Sigmoid colon (tissue), 7 donors: ENCODE results near the gene GPANK1. TPM values are rescaled to one million over a fixed set of nuclear protein-coding genes. Genes with fewer than 3 reads are reported as not detected.
"Not testable (repeated sequence)": the region's sequence is repeated elsewhere in the genome, so short reads cannot be mapped to it uniquely, and the experiment has no call there.

Experiments used
- DNase-seq: peaks from one replicate; pipeline ENCODE4 v3.0.0-alpha.2; 2019
- H3K27ac ChIP-seq, 4 donors: fragments of 200-600 bp; sonication (generic); one replicate each; pipeline ENCODE4 v1.5.1; 2016 to 2019; ENCODE audit warnings: mild to moderate bottlenecking in 1 of 4
- H3K27me3 ChIP-seq, 3 donors: fragments of 200-600 bp; sonication (generic); one replicate each; pipeline ENCODE4 v1.5.1; 2019; ENCODE audit warnings: mild to moderate bottlenecking in 1 of 3
- H3K36me3 ChIP-seq, 4 donors: fragments of 200-600 bp; sonication (generic); one replicate each; pipeline ENCODE4 v1.5.1; 2016 to 2019
- H3K4me1 ChIP-seq, 4 donors: fragments of 200-600 bp; sonication (generic); one replicate each; pipeline ENCODE4 v1.5.1; 2017 to 2019
- H3K4me3 ChIP-seq, 4 donors: fragments of 200-600 bp; sonication (generic); one replicate each; pipeline ENCODE4 v1.5.1; 2017 to 2019; ENCODE audit warnings: mild to moderate bottlenecking in 2 of 4, moderate library complexity in 1 of 4
- H3K9me3 ChIP-seq, 4 donors: fragments of 200-600 bp in 3 of 4; sonication (generic) in 3 of 4; one replicate each; pipeline versions ENCODE4 v1.5.1 to v1.6.1; 2013 to 2019
- EP300 ChIP-seq, 4 donors: sonication (generic); formaldehyde crosslinking; IDR thresholded peaks; one replicate each; pipeline ENCODE4 v1.6.1; 2017; ENCODE audit warnings: antibody characterized with exemption in 4 of 4
- POLR2A ChIP-seq, 2 donors: fragments of 450-650 bp; IDR thresholded peaks; one replicate each; pipeline ENCODE4 v1.6.1; 2016; ENCODE audit warnings: antibody characterized with exemption in 2 of 2, mild to moderate bottlenecking in 2 of 2, moderate library complexity in 2 of 2
- POLR2AphosphoS5 ChIP-seq, 4 donors: sonication (generic); formaldehyde crosslinking; IDR thresholded peaks; one replicate each; pipeline ENCODE4 v1.6.1; 2017; ENCODE audit warnings: antibody characterized with exemption in 4 of 4
- WGBS, 2 donors: extraction: QIAGEN DNeasy Blood & Tissue Kit; methylation state at CpG; one replicate each; pipeline ENCODE4 v1.1.7; 2013; 5-methylcytosine and 5-hydroxymethylcytosine counted together
- intact Hi-C: fragments of 100-400 bp; cut with DNase I; formaldehyde crosslinking; loops from one replicate; pipeline ENCODE4 v1.15.1; 2023
- polyA plus RNA-seq, 3 donors: library from polyadenylated mRNA; stranded (reverse); fragments of 200-250 nt; gene quantifications; one replicate each; pipeline ENCODE4 v1.2.3, GENCODE V29; 2013
- total RNA-seq, 4 donors: library from RNA; depleted of rRNA; stranded (reverse); fragments of >200 nt; gene quantifications; one replicate each; pipeline ENCODE4 v1.1.0, GENCODE V29; 2016
- TF ChIP-seq, protein P1 (sequence below), 4 experiments: fragments of 450-650 bp in 3 of 4; fragments of 200-600 bp in 1 of 4; IDR thresholded peaks; one replicate each; pipeline ENCODE4 v1.5.1; 2016 to 2019; ENCODE audit warnings: antibody characterized with exemption in 4 of 4, mild to moderate bottlenecking in 3 of 4, moderate library complexity in 2 of 4
- donor health status: healthy with polysubstance abuse.
- donor health status: Bipolar disorder and iron deficiency.
- donor health status: healthy.

The GPANK1 gene
- total and polyA plus RNA-seq, 7 donors = 15.3 to 29.6 (median 22.8) TPM

DNA sequence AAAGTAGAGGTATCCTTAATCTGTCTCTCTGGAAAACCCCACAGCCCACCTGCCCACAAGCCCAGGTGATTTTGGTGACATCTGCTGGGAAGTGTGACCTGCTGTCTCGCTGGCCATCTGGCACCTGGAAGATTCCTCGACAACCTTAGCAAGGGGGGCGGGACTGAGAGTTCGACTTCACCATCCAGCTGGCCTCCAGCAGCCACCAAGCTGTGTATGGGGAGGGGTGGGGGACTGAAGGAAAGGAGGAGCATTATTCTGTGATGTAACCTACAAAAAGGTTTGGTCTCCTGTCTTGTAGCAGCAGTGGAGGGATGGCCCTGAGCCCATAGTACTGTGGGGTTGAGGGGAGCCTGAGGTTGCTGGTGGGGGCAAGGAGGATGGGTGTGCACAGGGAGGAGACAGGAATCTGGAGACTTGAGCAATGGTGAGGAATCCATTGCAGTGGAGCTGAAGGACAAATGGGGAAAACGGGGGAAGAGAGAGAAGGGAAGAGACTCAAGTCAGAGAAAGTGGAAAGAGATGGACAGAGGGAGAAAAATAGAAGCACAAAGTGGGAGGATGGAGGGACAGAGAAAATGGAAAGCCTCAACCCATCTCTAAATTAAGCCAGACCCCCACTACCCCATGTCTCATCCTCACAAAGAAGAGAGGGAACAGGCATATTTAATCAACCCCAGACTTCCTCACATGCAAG lies 45.9 kb upstream of the GPANK1 start:
- Histone ChIP-seq H3K36me3 (no peaks in the 10 kb centered on the region), H3K4me3 (no peak overlapping the region), H3K4me1 (peaks cover 0 to 11% (median 9%) of the 10 kb centered on the region in 4 donors), H3K27me3 (no peaks in the 10 kb centered on the region), H3K27ac (no peak overlapping the region), H3K9me3 (no peaks in the 10 kb centered on the region)
- TF ChIP-seq EP300 (IDR thresholded peaks at IDR 0.05) = no peak
- TF ChIP-seq, protein P1, sequence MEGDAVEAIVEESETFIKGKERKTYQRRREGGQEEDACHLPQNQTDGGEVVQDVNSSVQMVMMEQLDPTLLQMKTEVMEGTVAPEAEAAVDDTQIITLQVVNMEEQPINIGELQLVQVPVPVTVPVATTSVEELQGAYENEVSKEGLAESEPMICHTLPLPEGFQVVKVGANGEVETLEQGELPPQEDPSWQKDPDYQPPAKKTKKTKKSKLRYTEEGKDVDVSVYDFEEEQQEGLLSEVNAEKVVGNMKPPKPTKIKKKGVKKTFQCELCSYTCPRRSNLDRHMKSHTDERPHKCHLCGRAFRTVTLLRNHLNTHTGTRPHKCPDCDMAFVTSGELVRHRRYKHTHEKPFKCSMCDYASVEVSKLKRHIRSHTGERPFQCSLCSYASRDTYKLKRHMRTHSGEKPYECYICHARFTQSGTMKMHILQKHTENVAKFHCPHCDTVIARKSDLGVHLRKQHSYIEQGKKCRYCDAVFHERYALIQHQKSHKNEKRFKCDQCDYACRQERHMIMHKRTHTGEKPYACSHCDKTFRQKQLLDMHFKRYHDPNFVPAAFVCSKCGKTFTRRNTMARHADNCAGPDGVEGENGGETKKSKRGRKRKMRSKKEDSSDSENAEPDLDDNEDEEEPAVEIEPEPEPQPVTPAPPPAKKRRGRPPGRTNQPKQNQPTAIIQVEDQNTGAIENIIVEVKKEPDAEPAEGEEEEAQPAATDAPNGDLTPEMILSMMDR (IDR thresholded peaks at IDR 0.05) = no peak
- no peak for TF ChIP-seq POLR2A (IDR thresholded peaks at IDR 0.05)
- TF ChIP-seq POLR2AphosphoS5 (IDR thresholded peaks at IDR 0.05) = no peak
- DNase-seq = no peak
- intact Hi-C loops = no loop called here
- 70 to 71% methylated on average over 5 of the region's 5 CpGs for WGBS, 2 donors

DNA sequence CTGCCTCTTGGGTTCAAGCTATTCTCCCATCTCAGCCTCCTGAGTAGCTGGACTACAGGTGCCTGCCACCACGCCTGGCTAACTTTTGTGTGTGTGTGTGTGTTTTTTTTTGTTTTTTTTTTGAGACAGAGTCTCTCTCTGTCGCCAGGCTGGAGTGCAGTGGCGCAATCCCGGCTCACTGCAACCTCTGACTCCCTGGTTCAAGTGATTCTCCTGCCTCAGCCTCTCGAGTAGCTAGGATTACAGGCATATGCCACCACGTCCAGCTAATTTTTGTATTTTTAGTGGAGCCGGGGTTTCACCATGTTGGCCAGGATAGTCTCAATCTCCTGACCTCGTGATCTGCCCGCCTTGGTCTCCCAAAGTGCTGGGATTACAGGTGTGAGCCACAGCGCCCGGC lies 44.4 kb upstream of the GPANK1 start:
- DNase-seq, H3K27ac ChIP-seq, H3K4me1 ChIP-seq, H3K36me3 ChIP-seq, H3K27me3 ChIP-seq, H3K9me3 ChIP-seq, H3K4me3 ChIP-seq: not testable (repeated sequence)
- WGBS, 2 donors = 92 to 93% methylated on average over 11 of the region's 11 CpGs
- intact Hi-C loops = loop anchor here (5.0 to 10.0 kb wide), 2 partner anchors 83 to 164 kb away; partner anchors contain the start of genes ATP6V1G2, DDX39B and NFKBIL1

DNA sequence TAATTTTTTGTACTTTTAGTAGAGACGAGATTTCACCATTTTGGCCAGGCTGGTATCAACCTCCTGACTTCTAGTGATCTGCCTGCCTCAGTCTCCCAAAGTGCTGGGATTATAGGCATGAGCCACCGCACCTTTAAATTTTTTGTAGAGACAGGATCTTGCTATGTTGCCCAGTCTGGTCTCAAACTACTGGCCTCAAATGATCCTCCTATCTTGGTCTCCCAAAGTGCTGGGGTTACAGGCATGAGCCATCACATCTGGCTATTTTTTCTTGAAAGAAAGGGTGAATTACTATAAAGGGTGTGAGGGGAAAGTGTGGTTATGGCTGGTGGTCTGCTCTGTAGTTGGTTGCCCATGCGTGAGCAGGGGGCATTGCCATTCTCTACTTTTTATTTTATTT lies 43.4 kb upstream of the GPANK1 start:
- Histone ChIP-seq H3K27me3 (no peaks in the 10 kb centered on the region), H3K27ac (no peak overlapping the region), H3K9me3 (no peaks in the 10 kb centered on the region), H3K4me3 (no peak overlapping the region), H3K4me1 (peaks cover 0 to 7% (median 2%) of the 10 kb centered on the region in 4 donors), H3K36me3 (no peaks in the 10 kb centered on the region)
- 95 to 96% methylated on average over 3 of the region's 3 CpGs for WGBS, 2 donors
- DNase-seq = no peak
- TF ChIP-seq EP300 (IDR thresholded peaks at IDR 0.05) (no peak), POLR2AphosphoS5 (IDR thresholded peaks at IDR 0.05) (no peak), POLR2A (IDR thresholded peaks at IDR 0.05) (no peak)
- TF ChIP-seq, protein P1 (IDR thresholded peaks at IDR 0.05) = no peak
- intact Hi-C loops = loop anchor here (5.0 to 10.0 kb wide), 2 partner anchors 84 to 163 kb away; partner anchors contain the start of genes ATP6V1G2, DDX39B and NFKBIL1

DNA sequence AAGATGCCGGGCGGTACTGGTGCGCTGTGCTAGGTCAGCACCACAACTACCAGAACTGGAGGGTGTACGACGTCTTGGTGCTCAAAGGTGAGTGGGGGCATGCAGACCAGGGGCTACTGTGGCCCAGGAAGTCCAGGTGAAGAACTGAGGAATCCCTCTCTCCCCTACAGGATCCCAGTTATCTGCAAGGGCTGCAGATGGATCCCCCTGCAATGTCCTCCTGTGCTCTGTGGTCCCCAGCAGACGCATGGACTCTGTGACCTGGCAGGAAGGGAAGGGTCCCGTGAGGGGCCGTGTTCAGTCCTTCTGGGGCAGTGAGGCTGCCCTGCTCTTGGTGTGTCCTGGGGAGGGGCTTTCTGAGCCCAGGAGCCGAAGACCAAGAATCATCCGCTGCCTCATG lies 42.9 kb upstream of the GPANK1 start:
- intact Hi-C loops = loop anchor here (5.0 to 10.0 kb wide), 2 partner anchors 85 to 163 kb away; partner anchors contain the start of genes ATP6V1G2, DDX39B and NFKBIL1
- H3K9me3 ChIP-seq = no peaks in the 10 kb centered on the region
- TF ChIP-seq POLR2AphosphoS5 (IDR thresholded peaks at IDR 0.05) = no peak
- TF ChIP-seq, protein P1 (IDR thresholded peaks at IDR 0.05) = no peak
- no peak for TF ChIP-seq POLR2A (IDR thresholded peaks at IDR 0.05)
- TF ChIP-seq EP300 (IDR thresholded peaks at IDR 0.05) = no peak
- DNase-seq = no peak
- WGBS, 2 donors = 93 to 94% methylated on average over 10 of the region's 10 CpGs
- peaks cover 0 to 7% (median 2%) of the 10 kb centered on the region in 4 donors for H3K4me1 ChIP-seq
- no peak overlapping the region for H3K4me3 ChIP-seq
- H3K36me3 ChIP-seq = no peaks in the 10 kb centered on the region
- no peak overlapping the region for H3K27ac ChIP-seq
- no peaks in the 10 kb centered on the region for H3K27me3 ChIP-seq

DNA sequence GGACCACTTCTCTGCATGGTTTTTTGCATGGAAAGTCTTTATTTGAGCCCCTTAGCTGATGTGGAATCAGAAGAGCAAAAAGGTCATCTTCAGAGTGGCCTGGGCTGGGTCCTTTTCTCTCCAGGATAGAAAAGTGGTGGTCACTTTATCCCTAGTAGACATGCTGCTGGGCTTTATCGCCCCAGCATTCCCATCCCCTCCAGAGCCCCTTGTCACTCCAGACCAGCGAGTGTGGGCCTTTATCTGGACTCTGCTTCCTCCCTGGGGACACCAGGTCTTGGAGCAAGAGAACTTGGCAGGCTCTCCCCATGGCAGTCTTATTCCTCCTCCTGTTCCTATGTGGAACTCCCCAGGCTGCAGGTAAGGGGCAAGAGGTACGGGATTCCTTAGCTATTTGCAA lies 41.8 kb upstream of the GPANK1 start, which contains the start of gene LY6G6F:
Gene LY6G6F (plus strand): TSS at position 268 of the 400 bp plus-strand sequence. CDS start 41 bp downstream, at position 309.
- no peak for TF ChIP-seq EP300 (IDR thresholded peaks at IDR 0.05)
- TF ChIP-seq, protein P1 (IDR thresholded peaks at IDR 0.05) = no peak
- TF ChIP-seq POLR2A (IDR thresholded peaks at IDR 0.05) = no peak
- intact Hi-C loops = loop anchor here (5.0 to 10.0 kb wide), 2 partner anchors 86 to 162 kb away; partner anchors contain the start of genes ATP6V1G2, DDX39B and NFKBIL1

More for the DNA sequence above, 41.8 kb upstream of the GPANK1 start, which contains the start of gene LY6G6F:
- H3K27me3 ChIP-seq = no peaks in the 10 kb centered on the region
- no peak within 1 kb of the TSS for H3K4me3 ChIP-seq
- no peak for DNase-seq
- H3K9me3 ChIP-seq = no peaks in the 10 kb centered on the region
- no peaks in the 10 kb centered on the region for H3K36me3 ChIP-seq
- H3K4me1 ChIP-seq = peaks cover 0 to 17% (median 9%) of the 10 kb centered on the region in 4 donors
- no peak within 1 kb of the TSS for H3K27ac ChIP-seq
- WGBS, 2 donors = 77 to 88% methylated on average over 3 of the region's 3 CpGs
